HK-2 (cell line): Measurements from ENCODE around the gene PHF21A.

ENCODE experiments used
- DNase-seq: peaks from one replicate; pipeline ENCODE4 v3.0.0-alpha.2; 2018; ENCODE audit not compliant: unreplicated experiment

The PHF21A gene

DNA sequence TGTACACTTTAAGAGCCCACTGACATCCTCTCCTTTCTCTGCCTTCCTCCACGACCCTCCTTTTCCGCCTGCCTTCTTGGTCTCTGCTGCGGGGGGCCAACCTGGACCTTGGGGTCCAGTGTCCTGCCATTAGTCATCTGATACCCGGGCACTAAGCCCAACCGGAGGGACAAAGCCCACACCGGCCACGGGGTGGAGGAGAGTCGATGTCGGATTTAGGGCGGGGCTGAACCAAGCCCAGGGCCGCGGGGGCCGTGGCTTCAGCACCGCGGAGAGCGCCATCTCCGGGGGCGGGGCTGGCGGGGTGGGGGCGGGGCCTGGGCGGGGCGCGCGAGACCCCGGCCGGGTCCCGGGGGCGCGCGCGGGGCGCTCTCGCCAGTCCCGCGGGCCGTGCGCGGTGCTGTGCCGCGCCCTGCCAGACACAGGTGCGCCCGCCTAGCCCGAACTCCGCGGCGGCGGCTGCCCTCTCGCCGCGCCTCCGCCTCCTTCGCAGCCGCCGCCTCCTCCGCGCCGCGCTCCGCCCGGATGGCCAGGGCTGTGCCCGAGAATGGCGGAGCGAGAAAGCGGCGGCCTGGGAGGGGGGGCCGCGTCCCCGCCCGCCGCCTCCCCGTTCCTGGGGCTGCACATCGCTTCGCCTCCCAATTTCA, 235.9 kb downstream of the PHF21A start, which contains the start of gene MAPK8IP1:
Gene MAPK8IP1 (plus strand): TSS at position 378 of the 647 bp plus-strand sequence. CDS start 170 bp downstream, at position 548.
- peak; percentile 53 for DNase-seq

GRCh38 chr11:45884596-45885185, 236.6 kb downstream of the PHF21A start:
- no peak for DNase-seq
